COLO668 (cell line): ENCODE results near the gene LCAT.

Experiments used
- DNase-seq: peaks from one replicate; lab custom pipeline; 2025; ENCODE audit not compliant: unreplicated experiment; lab: John Stamatoyannopoulos, UW

Gene LCAT

DNA sequence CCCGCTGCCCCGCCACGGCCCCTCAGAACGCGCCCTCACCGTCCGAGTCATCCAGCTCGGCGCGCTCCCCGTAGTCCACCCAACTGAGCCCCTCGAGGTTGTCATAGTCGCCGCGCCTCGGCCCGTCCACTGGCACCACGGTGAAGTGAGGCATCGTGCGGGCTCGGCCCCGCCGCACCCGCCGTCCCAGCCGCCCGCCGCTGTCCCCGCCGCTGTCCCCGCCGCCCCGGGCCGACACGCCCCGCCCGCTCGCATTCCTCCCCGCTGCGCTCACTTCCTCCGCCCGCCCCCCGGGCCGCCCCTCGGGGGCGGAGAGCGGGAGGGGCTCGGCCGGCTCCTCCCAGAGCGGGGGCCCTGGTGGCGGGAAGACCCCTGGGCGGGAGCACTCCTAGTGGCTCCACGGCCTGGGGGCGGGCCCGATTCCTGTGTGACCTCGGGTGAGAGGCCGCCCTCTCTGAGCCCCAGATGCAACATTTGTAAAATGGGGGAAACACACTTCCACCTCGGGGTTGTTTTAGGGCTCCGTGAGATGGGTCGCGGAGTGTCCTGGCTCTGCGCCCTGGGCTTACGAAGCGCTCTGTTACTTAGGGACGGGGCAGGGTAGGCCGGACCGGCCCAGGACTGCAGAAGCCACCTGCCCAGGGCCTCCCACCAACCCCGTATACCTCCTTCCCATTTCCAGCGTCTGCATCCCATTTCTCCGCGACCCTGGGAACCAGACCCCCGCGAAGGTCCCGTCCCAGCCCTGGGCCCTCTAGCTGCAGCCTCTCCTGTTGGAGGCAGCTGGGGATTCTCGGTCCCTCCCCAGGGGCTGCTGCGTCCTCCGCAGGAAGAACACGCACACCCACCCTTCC, 24.7 kb upstream of the LCAT start, which contains the start of gene SLC12A4:
SLC12A4 (minus strand) TSS at position 238 of the 854 bp plus-strand sequence; CDS start at position 154, 84 bp downstream.
- DNase-seq = peak; percentile 37

DNA sequence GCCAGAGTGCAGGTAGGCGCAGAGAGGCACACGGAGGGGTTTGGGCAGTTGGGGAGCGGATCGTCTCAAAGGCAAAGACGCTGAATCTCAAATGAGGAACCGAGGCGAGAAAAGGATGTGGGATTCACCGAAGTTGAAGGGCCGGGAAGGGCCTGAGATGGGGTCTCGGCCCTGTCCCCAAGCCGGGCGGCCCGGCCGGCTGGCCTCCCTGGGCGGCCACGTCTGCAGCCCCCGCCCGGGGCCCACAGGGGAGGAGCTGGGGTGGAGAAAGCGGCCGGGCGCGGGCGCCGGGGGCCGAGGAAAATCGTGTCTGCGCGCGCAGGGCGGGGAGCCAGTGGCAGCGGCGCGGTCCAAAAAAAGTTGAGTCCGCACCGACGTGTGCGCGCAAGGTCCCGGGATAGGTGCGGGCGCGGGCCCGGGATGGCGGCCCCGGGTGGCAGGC, 24.1 kb upstream of the LCAT start:
- no peak for DNase-seq

DNA sequence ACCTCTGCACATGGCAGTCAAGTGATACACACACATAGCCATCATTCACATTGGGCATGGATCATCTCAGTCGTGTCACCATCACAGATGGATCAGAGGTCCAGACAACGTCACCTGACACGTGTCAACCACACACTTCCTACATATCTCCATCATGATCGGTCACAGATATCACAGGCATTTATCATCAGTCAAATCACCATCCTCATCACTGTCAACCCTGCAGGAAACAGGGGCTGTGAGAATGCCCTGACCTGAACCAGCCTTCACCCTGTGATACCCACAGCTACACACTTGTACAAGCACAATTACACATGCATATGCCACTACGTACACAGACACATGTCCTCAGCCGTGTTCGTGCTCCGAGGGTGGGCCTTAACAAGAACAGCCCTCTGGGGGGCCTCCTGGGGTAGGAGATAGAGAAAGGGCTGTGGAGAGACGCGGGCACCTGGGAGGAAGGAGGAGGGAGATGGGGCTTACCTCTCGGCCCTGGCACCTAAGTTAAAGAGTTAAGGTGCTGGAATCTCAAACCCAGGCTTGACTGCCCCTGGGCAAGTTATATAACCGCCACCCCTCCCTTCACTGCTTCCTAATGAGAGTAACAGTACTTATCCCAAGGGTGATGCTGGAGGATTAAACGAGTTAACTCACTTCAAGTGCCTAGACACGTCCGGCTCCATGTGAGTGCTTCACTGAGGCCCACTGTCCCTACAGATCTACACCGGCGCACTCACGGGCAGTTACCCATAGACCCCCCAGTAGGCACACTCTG, 23.4 kb upstream of the LCAT start:
- no peak for DNase-seq

DNA sequence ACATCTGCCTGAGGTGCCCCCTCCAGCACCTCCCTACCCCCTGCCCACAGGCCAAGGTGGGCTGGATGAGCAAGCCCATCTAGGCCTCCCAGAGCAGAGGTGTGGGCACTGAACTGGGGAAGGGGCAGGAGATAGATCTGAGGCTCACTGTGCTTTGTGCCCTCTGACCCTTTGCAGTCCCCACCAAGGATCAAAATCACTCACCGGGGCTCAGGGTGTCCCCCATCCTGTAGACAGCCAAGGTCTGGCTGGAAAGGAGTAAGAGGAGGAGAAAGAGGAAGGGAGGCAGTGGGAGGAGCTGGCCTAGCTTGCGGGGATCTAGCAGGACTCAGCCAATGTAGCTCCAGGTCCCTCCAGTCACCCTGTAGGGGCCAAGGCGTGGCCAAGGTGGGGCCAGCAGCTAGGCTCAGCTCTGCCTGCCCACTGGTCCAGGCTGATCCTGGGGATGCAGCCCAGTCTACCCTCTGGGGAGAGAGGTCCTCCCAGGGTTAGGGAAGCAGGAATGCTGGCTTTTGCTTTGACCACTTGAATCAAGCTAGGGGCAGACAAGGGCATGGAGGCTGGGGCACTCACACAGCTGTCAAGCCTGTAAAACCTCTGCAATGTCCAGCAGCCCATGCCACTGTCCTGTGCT, 22.7 kb upstream of the LCAT start:
- no peak for DNase-seq

DNA sequence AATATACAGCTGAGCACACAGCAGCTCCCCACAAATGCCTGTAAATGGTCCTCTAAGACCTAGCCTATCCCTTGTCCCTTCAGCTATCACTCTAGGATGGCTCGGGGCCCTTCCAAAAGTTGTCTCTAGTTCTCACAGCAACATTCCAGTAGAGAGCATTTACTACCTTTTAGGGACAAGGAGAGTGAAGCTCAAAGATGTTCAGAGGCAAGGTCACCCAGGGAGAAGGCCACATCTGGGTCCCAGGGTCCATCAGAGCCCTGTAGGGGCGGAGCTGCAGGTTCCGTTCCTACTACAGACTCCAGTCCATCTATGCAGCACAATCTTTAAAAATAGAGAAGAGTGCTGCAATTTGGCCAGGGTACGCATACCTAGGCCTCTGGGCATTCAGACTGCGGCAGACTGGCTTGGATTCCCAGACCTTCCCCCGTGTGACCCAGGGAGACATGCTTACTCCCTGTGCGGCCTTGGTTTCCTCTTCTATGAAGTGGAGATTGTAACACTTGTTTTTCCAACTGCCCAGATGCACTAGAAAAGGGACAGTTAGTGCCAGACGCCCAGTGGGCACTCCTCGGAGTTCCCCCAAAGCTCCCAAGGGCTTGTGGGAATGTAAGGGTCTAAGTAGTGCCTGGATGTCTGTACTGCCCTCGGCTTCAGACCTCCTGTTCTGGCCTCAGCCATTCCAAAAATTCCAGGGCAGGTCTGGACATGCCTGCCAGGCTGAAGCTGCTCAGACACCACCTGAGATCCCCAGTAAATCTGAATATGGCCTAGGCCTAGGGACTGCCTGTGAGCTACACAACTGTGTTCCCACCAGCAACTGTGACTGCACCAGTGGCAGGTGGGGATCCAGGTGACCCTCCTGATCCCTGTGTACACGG, 22.0 kb upstream of the LCAT start:
- peak; percentile 15 for DNase-seq

DNA sequence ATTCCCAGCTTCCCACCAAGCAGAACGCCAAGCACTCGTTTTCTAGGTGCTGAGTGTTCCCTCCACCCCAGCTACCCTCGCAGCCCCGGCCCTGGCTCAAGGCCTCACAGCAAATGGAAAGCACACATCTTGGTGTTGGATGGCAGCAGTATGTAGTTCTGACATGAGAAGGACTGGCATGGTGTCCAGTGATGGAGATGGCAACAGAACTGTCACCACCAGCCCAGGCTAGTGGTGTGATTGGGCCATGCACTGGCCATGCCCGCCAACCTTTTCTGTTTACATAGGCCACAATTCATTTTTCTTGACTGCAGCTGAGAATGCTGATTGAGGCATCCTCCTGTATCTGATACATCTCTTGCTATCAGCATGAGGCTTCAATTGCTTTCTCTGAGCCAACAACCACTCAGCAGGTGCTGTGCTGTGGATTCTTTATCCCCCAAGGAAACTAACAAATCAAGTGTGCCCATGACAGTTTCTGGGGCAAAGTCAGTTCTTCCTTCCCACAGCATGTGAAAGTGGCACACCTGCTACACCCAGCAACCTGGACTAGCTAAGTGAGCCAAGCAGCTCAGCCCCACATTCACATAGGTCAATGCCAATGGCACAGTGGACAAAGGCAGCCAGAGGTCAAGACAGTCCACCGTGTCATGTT, 20.7 kb upstream of the LCAT start:
- DNase-seq = no peak

DNA sequence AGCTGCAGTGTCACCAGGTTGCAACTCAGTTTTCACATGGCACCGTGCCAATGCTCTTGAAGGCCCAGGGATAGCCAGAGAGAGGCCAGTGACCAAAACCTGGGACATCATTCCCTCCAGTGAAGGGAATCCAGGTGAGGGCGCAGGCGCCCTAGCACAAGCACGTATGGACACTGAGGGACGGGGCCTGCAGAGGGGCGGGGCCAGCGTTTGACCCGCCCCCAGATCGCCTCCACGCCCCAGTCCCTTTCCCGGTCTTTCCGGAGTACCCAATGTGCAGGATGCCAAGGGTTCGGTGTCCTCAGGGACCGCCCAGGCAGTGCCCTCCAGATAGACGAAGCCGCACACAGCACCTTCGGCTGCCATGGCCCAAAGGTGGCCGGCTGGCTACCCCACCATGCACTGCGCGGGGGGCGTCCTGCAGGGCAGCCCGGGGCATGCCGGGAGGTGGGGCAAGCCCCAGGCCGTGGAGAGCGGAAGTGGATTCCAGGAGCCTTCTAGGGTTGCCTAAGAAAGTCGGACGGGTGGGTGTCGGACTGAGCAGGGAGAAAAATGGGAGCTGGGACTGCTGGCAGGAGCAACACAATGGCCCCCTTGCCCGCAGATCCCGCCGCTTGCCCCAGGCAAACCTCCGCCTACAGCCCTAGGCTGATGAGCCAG, 19.9 kb upstream of the LCAT start:
- DNase-seq = peak; percentile 56

DNA sequence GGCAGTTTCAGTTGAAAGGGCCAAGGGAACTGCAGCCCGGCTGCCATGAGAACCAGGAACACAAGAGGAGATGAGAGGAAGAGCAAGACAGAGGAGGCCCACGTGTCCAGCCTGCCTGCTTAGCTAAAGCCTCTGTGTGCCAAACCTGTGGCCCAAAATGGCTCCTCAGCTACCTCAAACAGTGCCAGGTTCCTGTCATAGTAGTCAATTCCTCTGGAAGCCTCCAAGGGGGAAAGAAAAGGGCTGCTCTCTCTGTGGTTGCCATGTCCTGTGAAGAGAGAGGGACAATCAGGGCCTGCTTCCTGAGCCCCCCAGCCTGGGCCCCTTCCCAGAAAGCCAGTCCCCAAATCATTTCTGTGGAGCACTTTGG, 19.4 kb upstream of the LCAT start:
- no peak for DNase-seq

DNA sequence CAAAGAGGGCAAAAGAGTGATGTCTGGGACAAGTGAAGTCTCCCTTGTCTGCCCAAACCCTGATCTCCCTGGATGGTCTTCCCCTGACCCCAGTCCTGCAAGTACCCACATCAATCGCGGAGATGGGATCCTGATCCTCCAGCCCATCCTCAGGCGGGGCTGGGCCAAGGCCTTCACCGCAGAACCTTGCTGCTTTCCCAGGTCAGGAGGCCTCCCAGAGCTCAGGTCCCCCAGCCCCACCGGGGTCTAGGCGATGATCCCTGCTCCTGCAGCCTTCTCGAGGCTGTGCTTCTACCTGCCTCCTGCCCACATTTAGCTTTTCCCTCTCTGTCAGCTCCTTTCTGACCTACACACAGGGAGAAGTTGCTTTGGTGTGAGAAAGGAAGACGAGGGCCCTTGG, 18.2 kb upstream of the LCAT start:
- DNase-seq = no peak

DNA sequence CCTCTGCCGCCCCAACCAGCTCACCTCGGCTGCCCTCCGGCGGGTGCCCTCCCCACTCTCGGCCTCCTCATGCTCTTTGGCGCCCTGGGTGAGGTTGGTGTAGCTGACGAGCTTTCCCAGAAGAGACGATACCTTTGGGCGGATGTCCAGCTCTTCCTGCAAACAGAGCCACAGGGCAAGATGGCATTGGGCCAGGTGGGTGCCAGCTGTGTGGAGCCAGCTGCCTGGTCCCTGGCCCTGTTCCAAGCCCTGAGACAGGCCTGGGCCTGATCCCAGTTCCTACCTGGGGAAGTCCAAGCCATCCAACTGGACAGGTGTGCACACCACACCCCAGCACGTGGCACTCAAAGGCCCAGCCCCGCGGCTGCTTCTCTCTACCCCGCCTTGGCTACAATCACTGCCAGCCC, 17.6 kb upstream of the LCAT start:
- DNase-seq = peak; percentile 98

DNA sequence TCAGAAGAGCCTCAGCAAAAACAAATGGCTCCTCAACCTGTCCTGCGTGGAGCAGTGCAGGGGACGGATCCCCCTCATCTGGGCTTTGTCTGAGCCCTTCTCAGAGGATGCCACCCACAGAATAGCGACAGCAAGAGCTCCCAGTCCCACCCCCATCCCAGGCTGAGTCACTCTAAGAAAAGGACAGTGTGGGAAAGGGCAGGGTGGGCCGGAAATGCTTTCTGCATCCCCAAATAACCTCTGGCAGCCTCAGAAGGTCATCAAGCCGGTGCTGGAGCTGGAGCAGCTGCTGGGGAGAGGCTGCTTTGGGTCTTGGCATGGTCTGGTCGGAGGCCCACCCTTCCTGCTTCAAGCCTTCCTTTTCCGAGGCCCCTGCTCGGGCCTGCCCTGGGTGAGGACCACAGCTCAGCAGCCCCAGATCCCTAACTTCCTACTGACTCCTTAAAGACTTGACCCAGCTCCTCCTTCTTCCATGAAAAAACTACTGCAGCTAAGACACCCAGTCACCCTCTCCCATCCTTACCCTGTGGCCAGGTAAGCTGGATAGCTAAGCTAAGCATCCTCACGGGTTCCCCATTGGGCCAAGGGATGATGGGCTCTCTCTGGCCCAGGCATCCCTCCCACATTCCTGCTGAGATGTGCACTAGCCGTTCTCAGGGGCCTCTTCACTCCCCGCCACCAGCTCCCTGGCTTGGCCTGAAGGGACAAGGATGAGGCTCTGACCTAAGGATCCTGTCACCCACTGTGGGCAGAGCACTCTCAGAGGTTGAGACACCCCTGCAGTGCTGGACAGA, 15.8 kb upstream of the LCAT start:
- DNase-seq = no peak

DNA sequence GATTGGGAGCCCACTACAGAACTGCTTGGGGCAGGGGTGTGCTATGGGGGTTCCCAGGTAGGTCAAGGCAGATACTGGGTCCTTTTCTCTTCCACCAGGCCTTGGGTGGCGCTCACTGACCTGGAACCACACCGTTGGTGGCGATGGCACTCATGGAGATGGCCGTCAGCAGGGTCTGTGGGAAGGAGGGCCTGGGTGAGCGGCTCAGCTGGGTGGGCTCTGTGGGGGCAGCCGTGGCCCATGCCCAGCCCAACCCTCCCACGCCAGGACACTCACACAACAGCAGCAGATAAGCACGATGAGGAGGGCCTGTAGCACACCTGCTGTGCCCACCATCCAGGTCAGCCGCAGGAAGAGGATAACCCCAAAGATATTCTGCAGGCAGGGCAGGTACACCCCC, 13.7 kb upstream of the LCAT start:
- DNase-seq = no peak

DNA sequence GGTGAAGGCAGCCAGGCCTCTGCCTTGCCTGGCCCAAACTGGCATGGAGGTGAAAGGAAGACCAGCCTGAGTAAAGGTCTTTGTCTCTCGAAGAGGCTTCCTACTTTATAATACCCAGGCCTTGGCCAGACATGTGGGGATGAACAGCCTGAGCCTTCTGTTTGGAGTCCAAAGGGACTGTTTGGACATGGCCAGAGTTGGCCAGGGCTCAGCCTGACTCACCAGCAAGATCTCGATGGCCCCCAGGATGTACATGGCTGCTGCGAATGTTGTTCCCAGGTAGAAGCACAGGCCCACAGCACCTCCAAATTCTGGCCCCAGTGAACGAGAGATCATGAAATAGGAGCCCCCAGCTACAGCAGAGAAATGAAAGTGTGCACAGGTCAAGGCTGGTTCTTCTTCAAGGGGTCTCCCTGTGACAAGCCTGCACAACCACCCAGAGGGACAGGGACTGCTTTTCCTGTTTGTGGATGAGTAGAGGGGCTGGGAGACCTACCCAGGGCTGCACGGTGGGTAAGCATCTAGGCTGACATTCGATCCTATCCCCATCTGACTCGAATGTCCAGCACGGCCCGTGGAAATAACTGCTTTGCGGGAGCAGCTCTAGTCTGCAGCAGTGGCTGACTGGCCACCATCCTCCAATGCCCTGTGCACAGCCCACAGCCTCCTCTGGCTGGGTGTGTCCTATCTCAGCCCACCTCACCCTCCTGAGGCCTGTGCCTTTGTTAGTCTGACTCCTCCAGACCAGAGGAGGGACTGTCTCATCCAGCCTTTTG, 10.7 kb upstream of the LCAT start:
- DNase-seq = no peak

DNA sequence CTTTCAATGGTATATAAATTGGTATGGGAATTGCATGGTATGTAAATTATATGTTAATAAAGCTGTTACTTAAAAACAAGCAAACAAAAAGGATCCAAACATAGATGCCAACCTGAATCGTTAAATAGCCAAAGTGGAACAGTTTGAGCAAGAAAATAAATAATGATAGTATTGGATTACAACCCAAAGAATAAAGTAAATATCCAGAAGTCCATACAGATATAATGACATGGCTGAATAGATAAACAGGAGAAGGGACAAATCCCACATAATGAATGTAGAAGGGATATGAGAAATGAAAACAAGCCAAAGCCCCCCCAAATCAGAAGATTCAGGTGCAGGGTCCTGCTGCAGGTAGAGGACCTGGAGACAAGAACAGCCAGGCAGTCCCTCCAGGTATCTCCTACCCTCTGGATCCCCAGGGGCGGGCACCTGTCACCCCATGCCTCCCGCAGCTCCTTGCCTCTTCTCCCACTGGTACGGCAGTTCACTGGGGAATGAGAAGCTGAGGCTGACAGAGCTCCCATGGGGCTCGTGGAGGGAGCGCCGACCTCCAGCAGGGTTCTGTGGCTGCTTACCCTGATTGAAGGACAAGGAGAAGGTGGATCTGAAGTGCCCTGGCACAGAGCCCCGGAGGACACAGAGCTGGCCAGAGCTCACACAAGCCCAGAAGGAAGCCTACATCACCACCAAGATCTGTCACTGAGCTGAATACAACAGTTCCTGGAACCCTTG, 9.9 kb upstream of the LCAT start:
- DNase-seq = no peak

DNA sequence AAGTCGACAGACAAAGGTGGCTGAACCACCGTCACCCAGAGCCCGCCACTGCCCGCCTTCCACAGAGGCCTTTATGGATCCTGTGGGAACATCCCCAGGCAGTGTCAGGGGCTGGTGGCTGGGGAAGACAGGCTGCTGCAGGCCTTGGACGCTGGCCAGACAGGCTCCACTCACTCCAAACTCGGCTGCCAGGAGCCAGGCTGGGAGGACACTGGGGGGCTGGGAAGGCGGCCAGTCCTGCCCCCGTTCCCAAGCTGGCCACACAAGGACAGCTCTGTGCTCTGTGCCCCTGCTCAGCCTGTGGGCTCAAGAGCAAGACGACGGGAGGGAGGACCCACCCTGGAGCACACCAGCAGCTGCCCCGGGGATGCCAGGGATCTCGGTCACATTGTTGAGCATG, 7.6 kb upstream of the LCAT start:
- no peak for DNase-seq

DNA sequence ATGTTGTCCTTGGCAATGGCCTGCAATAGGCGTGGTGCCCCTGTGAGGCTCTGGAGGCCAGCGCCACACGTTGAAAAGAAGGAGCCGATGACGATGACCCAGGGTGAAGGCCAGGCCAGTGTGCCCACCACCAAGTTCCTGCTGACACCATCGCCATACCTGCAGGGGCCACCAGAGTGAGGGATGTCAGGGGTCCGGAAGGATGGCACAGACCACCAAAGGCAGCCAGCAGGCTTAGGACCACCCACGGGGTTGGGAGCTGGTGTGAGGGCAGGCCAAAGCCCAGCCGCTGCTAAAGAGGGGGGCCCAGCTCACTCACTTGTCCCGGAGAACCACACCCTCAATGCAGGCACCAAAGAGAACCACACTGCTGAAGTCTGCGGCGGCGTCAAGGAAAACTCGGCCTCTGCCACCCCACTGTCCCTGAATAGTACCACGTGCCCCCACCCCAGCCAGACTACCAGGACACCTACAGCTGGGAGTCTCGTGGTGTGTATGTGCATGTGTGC, 6.5 kb upstream of the LCAT start:
- no peak for DNase-seq

DNA sequence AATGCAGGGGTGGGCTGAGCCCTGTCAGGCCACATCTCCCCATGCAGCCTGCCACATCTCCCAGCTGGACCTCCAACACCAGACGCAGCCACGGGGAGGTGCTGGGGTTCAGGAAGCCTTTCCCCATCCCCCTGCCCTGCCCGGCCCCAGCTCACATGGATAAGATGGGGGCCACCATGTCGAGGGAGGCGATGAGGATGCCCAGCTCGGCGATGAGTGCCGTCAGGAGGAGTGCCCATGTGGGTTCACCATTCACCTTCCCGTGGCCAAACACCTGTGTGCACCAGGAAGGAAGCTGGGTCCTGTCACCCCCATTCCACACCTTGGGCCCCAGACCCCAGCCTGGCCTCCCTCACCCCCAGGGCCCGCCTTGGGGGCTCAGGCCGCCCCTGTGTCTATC, 5.7 kb upstream of the LCAT start:
- DNase-seq = no peak
